ENCODE data around the gene MIX23.
"Not testable (repeated sequence)": the region's sequence is repeated elsewhere in the genome, so short reads cannot be mapped to it uniquely, and the experiment has no call there.

MIX23 gene

GRCh38 chr3:122394173-122394572 lies 11.1 kb upstream of the MIX23 start:
- DNase-seq (ENCODE audit: insufficient read length, low spot score) (no peak), FAIRE-seq (peak; percentile 14)

- peak; percentile 95 for FAIRE-seq
- DNase-seq (ENCODE audit: insufficient read length, low spot score): no peak
Measured at GRCh38 chr3:122392868-122393844, 10.1 kb upstream of the MIX23 start.

GRCh38 chr3:122391681-122392446 lies 8.8 kb upstream of the MIX23 start:
- no peak for DNase-seq (ENCODE audit: insufficient read length, low spot score)
- FAIRE-seq: no peak

- no peak for DNase-seq (ENCODE audit: insufficient read length, low spot score)
Measured at GRCh38 chr3:122390665-122391064, 7.6 kb upstream of the MIX23 start.

GRCh38 chr3:122389892-122390291 lies 6.9 kb upstream of the MIX23 start:
- no peak for FAIRE-seq
- no peak for DNase-seq (ENCODE audit: insufficient read length, low spot score)

More at GRCh38 chr3:122390665-122391064, 7.6 kb upstream of the MIX23 start:
- FAIRE-seq: no peak

- FAIRE-seq: no peak
- no peak for DNase-seq (ENCODE audit: insufficient read length, low spot score)
Measured at GRCh38 chr3:122389197-122389596, 6.2 kb upstream of the MIX23 start.

GRCh38 chr3:122387709-122388108 lies 4.7 kb upstream of the MIX23 start:
- no peak for DNase-seq (ENCODE audit: insufficient read length, low spot score)
- FAIRE-seq: no peak

- peak; percentile 69 for DNase-seq (ENCODE audit: insufficient read length, low spot score)
- peak; percentile 96 for FAIRE-seq
Measured at GRCh38 chr3:122383771-122384697, 1.0 kb upstream of the MIX23 start, which contains the start of gene FAM162A. TSS of gene FAM162A (plus strand) at chr3:122384182. CDS start at chr3:122384266, 84 bp downstream.

GRCh38 chr3:122377975-122378374 lies 5.1 kb downstream of the MIX23 start:
- no peak for DNase-seq (ENCODE audit: insufficient read length, low spot score)
- FAIRE-seq: no peak

- DNase-seq (ENCODE audit: insufficient read length, low spot score) (no peak), FAIRE-seq (no peak)
Measured at GRCh38 chr3:122374034-122374433, 9.0 kb downstream of the MIX23 start.

GRCh38 chr3:122366379-122366749 lies 16.7 kb downstream of the MIX23 start:
- DNase-seq (ENCODE audit: insufficient read length, low spot score) (no peak), FAIRE-seq (no peak)

- peak; percentile 80 for FAIRE-seq
Measured at GRCh38 chr3:122365582-122366378, 17.3 kb downstream of the MIX23 start.

GRCh38 chr3:122365073-122365472 lies 18.0 kb downstream of the MIX23 start:
- FAIRE-seq (no peak), DNase-seq (ENCODE audit: insufficient read length, low spot score) (no peak)

More at GRCh38 chr3:122365582-122366378, 17.3 kb downstream of the MIX23 start:
- not testable (repeated sequence) for DNase-seq (ENCODE audit: insufficient read length, low spot score)

- DNase-seq (ENCODE audit: insufficient read length, low spot score) (no peak), FAIRE-seq (peak; percentile 28)
Measured at GRCh38 chr3:122364490-122364889, 18.5 kb downstream of the MIX23 start.

GRCh38 chr3:122362026-122362425 lies 21.0 kb downstream of the MIX23 start:
- DNase-seq (ENCODE audit: insufficient read length, low spot score): no peak
- FAIRE-seq: no peak

- FAIRE-seq (no peak), DNase-seq (ENCODE audit: insufficient read length, low spot score) (no peak)
Measured at GRCh38 chr3:122358703-122359032, 24.4 kb downstream of the MIX23 start.

- no peak for FAIRE-seq
- no peak for DNase-seq (ENCODE audit: insufficient read length, low spot score)
Measured at GRCh38 chr3:122357828-122358702, 25.0 kb downstream of the MIX23 start.

GRCh38 chr3:122356402-122356801 lies 26.6 kb downstream of the MIX23 start:
- DNase-seq (ENCODE audit: insufficient read length, low spot score) (no peak), FAIRE-seq (no peak)

- DNase-seq (ENCODE audit: insufficient read length, low spot score) (no peak), FAIRE-seq (no peak)
Measured at GRCh38 chr3:122355612-122356011, 27.4 kb downstream of the MIX23 start.
